ENCODE data around the gene DNAH11.

GRCh38 chr7:21651697-21652096 lies 108.9 kb downstream of the DNAH11 start:
- TF ChIP-seq, protein P1, sequence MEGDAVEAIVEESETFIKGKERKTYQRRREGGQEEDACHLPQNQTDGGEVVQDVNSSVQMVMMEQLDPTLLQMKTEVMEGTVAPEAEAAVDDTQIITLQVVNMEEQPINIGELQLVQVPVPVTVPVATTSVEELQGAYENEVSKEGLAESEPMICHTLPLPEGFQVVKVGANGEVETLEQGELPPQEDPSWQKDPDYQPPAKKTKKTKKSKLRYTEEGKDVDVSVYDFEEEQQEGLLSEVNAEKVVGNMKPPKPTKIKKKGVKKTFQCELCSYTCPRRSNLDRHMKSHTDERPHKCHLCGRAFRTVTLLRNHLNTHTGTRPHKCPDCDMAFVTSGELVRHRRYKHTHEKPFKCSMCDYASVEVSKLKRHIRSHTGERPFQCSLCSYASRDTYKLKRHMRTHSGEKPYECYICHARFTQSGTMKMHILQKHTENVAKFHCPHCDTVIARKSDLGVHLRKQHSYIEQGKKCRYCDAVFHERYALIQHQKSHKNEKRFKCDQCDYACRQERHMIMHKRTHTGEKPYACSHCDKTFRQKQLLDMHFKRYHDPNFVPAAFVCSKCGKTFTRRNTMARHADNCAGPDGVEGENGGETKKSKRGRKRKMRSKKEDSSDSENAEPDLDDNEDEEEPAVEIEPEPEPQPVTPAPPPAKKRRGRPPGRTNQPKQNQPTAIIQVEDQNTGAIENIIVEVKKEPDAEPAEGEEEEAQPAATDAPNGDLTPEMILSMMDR (IDR thresholded peaks at IDR 0.05; ENCODE audit: control extremely low read depth in 1 of 3, insufficient read depth in 1 of 3, low read depth in 1 of 3, low read length in 3 of 3), result no peak
- TF ChIP-seq MAFK (IDR thresholded peaks at IDR 0.05; ENCODE audit: low read depth, low read length) (no peak), CBX5 (IDR thresholded peaks at IDR 0.05; ENCODE audit: low read depth, low read length) (no peak)
